Pulmonary artery endothelial cell (primary cell): ENCODE results near the gene HAAO. TPM values are rescaled to one million over a fixed set of nuclear protein-coding genes. Genes with fewer than 3 reads are reported as not detected.

Experiments
- DNase-seq: peaks from one replicate; pipeline ENCODE4 v3.0.0-alpha.2; 2011; ENCODE audit warnings: low read depth, low spot score
- total RNA-seq: library from RNA; depleted of rRNA; stranded (reverse); fragments of >200 nt; gene quantifications from 2 replicates; pipeline ENCODE4 v1.2.3, GENCODE V29; 2014

The HAAO gene
- total RNA-seq, 1 donor from 2014 or later: 0.20 TPM

DNA sequence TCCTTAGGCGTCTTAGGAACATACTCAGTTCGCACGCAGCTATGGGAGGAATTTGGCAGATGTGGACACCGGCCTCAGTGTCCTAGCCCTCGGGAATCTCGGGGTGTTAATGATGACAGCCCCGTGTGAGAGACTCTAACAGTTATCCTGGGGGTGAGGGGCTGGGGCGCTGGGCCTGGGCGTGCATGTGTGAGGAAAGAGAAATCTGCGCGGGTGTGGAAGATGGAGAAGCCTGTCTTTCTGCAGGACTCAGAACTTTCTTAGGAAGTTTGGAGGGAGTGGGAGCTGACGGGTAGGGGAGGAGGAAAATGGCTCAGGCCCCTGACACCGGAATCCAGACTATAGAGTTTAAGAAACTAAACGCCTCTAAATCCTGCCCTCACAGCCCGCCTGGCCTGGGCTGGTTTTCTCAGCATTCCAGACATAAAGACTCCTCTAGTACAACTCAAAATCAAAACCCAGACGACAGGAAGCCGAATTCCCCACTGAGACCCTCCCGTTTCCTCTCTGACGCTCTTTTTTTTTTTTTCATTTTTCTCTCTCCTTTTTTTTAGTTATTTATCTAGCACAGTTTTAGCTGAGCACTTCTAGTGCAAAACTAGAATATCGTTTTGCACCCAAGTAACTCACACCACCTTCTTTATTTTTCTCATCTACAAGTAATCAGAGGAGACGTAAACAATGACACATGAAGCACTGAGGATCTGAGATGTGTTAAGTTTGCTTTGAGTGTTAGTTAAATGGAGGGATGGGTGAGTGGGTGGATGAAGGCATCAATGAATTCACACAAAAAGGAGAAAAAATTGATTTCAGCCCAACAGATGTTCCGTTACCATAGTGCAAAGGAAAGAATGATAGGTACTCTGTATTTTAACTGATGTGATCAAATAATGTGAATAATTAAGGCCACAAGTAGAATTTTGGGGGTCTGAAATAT lies 1.2 kb upstream of the HAAO start:
- no peak for DNase-seq

DNA sequence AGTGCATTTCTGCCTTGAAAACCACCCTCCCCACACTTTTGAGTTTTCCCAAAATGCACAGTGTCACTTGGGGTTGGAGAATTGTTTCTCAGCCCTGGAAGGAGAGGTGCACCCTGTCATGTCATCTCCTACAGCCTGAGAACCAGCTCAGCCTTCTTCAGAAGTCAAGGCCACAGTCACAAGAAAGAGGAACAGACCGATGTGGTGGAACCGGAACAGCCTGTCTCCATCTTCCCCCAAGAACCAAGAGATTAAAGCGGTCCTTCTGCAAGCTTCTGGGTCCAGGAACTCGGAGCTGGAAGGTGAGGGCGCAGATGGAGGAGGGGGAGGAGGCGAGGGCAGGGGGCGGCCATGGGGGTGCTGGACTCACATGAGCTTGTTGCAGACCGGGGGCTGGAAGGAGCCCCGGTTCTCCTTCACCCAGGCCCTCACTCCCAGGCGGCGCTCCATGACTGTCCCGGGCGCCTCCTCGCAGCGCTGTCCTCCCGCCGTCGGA lies 248 bp downstream of the HAAO start:
- no peak for DNase-seq

- DNase-seq: no peak
Observed at GRCh38 chr2:42791606-42792005, 777 bp downstream of the HAAO start.

- no peak for DNase-seq
Observed at GRCh38 chr2:42789751-42790150, 2.6 kb downstream of the HAAO start.

GRCh38 chr2:42788882-42789281 lies 3.5 kb downstream of the HAAO start:
- DNase-seq: no peak

GRCh38 chr2:42788478-42788793 lies 3.9 kb downstream of the HAAO start:
- DNase-seq: no peak

DNA sequence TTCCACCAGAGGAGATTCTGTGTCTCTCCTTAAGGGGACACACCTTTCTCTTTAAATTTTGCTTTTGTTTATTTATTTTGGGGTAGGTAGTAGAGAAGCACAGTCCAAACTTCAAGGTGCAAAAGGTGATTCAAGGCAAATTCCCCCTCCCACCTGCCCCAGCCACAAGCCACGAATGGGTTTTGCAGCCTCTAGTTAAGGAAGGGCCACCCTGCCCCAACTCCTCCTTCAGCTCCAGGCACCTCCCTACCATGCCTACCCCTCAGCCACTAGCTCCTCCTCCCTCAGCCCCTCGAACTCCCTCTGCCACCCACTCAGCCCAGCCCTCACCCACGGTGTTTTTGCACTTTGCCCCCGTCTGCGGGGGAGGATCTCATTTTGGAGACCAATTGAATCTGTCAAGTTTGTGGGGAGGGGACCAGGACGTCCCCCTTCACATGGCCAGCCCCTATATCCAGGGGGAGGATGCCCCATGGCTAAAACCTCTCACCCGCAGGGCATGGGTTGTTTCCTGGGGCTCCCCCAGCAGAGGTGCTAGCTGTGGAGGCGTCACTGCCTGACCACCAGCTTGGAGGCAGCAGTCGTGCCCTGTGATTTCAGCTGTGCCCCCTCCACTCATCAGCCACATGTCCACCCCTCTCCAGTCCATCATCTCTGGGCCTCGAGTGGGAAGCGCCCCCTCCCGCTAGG lies 4.5 kb downstream of the HAAO start:
- DNase-seq: no peak

GRCh38 chr2:42787424-42787787 lies 5.0 kb downstream of the HAAO start:
- DNase-seq: no peak

DNA sequence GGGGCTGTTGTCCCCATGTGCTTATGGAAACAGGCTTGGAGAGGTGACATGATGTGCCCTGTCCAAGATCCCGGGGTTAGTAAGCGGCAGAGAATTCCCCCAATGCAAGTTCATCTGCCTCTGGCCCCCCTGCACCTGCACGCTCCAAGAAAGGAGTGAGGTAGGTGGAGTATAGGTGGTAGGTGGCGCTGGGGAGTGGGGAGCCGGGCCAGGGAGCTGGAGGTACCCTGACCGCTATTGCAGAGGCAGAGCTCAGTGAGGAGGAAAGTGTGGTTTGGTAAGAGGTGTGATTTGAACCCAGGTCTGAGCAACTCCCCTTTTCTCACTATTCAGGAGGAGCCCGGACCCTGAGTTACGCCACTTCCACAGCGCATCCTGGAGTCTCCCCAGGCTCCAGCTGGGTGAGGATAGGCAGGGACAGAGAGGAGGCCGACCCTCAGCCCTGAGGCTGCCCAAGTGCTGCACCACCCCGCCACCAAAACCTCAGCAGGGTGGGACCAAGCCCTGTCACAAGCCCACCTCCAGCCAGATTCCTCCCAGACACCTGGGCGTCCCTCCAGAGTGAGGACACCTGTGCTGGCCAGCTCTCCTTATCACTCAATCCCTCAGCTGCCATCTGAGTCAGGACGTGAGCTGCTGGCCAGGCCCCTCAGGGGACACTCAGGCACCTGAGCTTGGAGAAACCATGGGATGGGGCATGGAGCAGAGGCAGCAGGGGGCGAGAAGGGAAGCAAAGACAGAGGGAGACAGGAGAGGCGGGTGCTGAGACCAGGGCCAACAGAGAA lies 5.6 kb downstream of the HAAO start:
- DNase-seq: no peak

DNA sequence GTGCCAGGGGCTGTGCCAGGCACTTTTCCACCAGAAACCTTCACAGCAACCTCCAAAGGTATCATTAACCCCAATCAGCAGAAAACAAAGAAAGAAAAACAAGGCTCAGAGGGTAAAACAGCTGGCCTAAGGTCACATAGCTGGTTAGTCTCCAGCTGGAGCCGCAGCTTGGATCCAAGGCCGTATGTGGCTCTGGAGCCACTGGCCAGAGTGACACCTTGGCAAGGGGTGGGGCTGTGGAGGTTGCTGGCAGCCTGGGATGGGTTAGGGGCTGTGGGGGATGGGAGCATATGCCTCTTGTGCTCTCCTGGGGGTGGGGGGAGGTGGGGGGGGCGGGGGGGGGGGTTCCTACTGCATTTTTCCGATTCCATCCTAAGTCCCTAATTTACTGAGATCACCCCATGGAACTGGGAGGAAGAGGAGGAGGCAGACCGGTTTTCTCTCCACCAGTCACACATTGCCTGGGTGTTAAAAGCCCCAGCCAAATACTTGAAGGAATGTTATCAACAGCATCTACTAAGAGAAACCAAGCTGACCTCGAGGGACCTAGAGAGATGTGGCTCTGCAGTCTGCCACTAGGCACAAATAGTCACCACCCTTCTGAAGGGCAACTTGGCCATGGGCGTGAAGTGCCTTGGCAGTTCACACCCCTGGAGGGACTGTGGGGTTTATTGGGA lies 8.0 kb downstream of the HAAO start:
- no peak for DNase-seq

DNA sequence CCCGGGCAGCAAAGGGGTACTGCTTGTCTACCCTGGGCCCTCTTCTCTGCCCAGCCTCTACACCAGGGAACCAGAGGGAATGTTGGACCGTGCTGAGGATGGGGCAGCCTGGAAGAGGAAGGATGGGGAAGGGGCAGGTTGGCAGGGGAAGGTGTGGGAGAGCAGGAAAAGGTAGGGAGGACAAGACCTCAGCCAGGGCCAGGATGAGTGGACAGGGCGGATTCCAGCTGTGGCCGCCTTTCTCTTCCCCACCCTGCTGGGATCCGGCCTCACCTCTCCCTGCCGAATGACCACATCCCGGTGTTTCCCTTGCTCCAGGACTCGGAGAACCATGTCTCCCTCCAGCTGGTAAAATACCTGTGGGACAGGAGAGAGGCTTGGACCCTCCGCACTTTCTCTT lies 8.9 kb downstream of the HAAO start:
- DNase-seq: no peak

- DNase-seq: no peak
Observed at GRCh38 chr2:42781181-42781580, 11.2 kb downstream of the HAAO start.

DNA sequence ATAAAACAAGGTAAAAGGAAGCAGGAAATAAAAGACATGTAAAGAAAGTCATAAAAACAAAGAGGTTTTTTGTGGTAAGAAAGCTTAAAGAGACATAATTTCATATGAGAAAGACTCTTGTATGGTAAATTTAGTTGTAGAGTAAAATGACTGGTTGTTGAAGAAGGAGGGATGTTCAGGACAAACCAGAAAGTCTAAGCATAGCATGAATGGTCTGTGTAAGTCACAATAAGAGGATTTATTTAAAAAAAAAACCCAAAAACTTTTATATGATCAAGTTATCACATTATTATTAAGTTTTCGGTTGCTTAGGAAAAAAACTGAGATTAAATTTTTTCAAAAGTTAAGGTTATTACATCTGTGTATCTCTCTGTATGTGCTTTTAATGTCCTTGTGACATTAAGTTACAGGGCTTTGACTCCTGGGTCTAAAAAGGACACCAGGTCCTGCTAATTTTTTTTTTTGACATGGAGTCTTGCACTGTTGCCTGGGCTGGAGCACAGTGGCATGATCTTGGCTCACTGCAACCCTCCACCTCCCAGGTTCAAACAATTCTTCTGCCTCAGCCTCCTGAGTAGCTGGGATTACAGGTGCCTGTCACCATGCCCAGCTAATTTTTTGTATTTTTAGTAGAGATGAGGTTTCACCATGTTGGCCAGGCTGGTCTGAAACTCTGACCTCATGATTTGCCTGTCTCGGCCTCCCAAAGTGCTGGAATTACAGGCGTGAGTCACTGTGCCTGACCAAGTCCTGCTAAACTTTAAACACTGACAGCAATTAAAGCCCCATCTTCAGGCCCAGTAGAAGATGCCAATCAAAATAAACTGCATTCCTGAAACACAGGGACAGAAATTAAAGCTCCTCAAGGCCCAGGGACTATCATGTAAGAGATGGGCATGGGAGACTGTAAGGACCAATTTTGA lies 14.2 kb downstream of the HAAO start:
- DNase-seq: no peak

DNA sequence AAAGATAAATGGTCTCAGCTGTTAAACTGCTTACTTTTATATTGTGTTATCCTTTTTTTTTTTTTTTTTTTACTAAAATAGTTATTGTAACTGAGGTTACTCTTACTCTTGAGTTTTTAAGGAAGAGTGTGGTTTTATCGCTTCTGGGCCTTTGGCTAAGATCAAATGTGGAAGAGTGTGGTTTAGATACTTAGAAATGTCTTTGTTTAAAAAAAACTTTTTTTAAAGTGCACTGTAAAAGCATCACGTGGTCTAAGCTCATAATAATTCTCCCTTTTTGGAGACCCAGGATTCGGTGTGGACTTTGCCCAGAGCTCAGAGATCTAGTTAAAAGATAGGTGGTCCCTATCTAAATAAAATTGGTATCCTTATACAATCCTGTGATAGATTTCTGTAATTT lies 16.6 kb downstream of the HAAO start:
- no peak for DNase-seq

DNA sequence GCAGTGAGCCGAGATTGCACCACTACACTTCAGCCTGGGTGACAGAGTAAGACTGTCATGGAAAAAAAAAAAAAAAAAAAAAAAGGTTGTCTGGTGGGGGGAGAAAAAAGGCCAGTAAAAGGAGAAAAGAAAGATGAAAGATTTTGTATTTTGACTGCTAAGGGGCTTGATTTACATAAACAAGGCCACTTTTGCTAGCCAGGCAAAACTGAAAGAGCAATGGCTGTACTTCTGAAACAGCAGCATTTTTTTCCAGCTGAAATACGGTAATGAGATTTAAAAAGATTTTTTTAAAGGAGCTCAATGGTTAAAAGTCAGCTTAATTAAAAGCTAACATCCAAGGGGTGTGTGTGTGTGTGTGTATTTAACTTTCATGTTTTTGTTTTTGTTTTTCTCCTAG lies 17.2 kb downstream of the HAAO start:
- no peak for DNase-seq

DNA sequence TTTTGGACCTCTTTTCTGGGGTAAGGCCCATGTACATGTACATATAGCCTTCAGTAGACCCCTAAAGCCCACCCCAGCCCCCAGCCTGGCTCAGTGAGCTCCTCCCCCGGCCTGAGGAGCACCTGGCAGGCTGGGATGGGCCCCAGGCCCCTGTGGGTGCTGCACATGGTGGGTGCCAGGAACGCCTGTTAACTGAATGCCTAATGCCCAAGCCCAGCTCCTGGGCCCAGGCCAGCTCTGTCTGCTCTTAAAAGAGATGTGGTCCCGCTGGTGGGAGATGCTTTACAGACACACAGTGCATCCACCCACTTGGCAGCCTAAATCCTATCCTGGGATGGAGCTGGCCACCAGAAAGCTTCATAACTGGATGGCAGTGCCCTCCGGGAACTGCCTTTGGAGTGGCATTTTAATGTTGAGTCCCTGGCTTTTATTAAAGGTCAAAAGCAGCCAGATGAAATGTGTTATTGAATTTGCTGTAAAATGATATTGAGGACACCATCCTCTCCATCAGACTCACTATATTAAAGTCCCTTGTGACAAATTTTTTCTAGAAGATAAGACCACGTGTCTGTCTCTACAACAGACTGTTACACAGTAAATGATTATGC lies 20.7 kb downstream of the HAAO start:
- no peak for DNase-seq

- DNase-seq: peak; percentile 32
Observed at GRCh38 chr2:42770288-42771131, 21.9 kb downstream of the HAAO start.

GRCh38 chr2:42769583-42770287 lies 22.6 kb downstream of the HAAO start:
- DNase-seq: no peak
